DMS79 (cell line): Measurements from ENCODE around the gene STEAP3.

Experiments
- DNase-seq: peaks from one replicate; lab custom pipeline; 2025; lab: John Stamatoyannopoulos, UW

The STEAP3 gene

GRCh38 chr2:119294671-119295070 is 71.0 kb downstream of the STEAP3 start:
- no peak for DNase-seq

- DNase-seq, result no peak
Observed at GRCh38 chr2:119295688-119296375, 72.2 kb downstream of the STEAP3 start.

GRCh38 chr2:119301413-119301812 is 77.8 kb downstream of the STEAP3 start:
- no peak for DNase-seq

- DNase-seq, result no peak
Observed at GRCh38 chr2:119304847-119305246, 81.2 kb downstream of the STEAP3 start.

- DNase-seq, result no peak
Observed at GRCh38 chr2:119305497-119306195, 82.0 kb downstream of the STEAP3 start.

GRCh38 chr2:119306196-119306590 is 82.6 kb downstream of the STEAP3 start:
- no peak for DNase-seq

- DNase-seq, result no peak
Observed at GRCh38 chr2:119307419-119308140, 83.9 kb downstream of the STEAP3 start.

- DNase-seq, result no peak
Observed at GRCh38 chr2:119308793-119309330, 85.2 kb downstream of the STEAP3 start.

GRCh38 chr2:119311371-119311770 is 87.7 kb downstream of the STEAP3 start:
- no peak for DNase-seq

GRCh38 chr2:119311831-119312230 is 88.2 kb downstream of the STEAP3 start:
- no peak for DNase-seq
